Breast epithelium (tissue), 4 donors: ENCODE measurements around the gene SCRT2. TPM values are rescaled to one million over a fixed set of nuclear protein-coding genes. Genes with fewer than 3 reads are reported as not detected.

Experiments used
- DNase-seq, 2 donors: peaks; one replicate each; pipeline ENCODE4 v3.0.0-alpha.2; 2019; ENCODE audit warnings: low spot score in 2 of 2
- H3K27ac ChIP-seq, 2 donors: fragments of 200-600 bp; sonication (generic) in 1 of 2; one replicate each; pipeline ENCODE4 v1.5.1; 2016 to 2019; ENCODE audit warnings: mild to moderate bottlenecking in 1 of 2
- H3K27me3 ChIP-seq, 2 donors: fragments of 200-600 bp; sonication (generic) in 1 of 2; one replicate each; pipeline versions ENCODE4 v1.5.1 to v1.6.0; 2017 to 2019; ENCODE audit warnings: control low read depth in 1 of 2, mild to moderate bottlenecking in 1 of 2
- H3K36me3 ChIP-seq: fragments of 200-600 bp; one replicate; pipeline ENCODE4 v1.5.1; 2019
- H3K4me1 ChIP-seq, 2 donors: fragments of 200-600 bp; sonication (generic); one replicate each; pipeline ENCODE4 v1.5.1; 2016 to 2019; ENCODE audit warnings: control low read depth in 1 of 2
- H3K4me3 ChIP-seq, 3 donors: fragments of 200-600 bp; sonication (generic); 1 replicate in 2 of 3; 2 replicates in 1 of 3; pipeline ENCODE4 v1.5.1; 2016 to 2019; ENCODE audit warnings: mild to moderate bottlenecking in 3 of 3, moderate library complexity in 2 of 3
- H3K9me3 ChIP-seq, 2 donors: fragments of 200-600 bp; sonication (generic) in 1 of 2; one replicate each; pipeline ENCODE4 v1.5.1; 2016 to 2019; ENCODE audit warnings: control low read depth in 1 of 2
- CTCF ChIP-seq, 3 donors: fragments of 450-650 bp; IDR thresholded peaks; one replicate each; pipeline ENCODE4 v1.5.1; 2016 to 2017; ENCODE audit warnings: antibody characterized with exemption in 3 of 3, mild to moderate bottlenecking in 3 of 3, moderate library complexity in 3 of 3
- POLR2A ChIP-seq: fragments of 450-650 bp; IDR thresholded peaks from one replicate; pipeline ENCODE4 v1.6.1; 2016; ENCODE audit warnings: antibody characterized with exemption, mild to moderate bottlenecking, moderate library complexity
- POLR2AphosphoS5 ChIP-seq, 3 donors: sonication (generic); formaldehyde crosslinking; IDR thresholded peaks; one replicate each; pipeline ENCODE4 v1.6.1; 2017; ENCODE audit warnings: antibody characterized with exemption in 3 of 3
- intact Hi-C: fragments of 100-400 bp; cut with DNase I; formaldehyde crosslinking; loops from one replicate; pipeline ENCODE4 v1.15.1; 2023; ENCODE audit warnings: low total_unique reads
- total RNA-seq, 3 donors: library from RNA; depleted of rRNA; stranded (reverse); fragments of >200 nt; gene quantifications; one replicate each; pipeline ENCODE4 v1.1.0, GENCODE V29; 2016

Gene SCRT2
- total RNA-seq, 3 donors from 2014 or later = not detected

- Histone ChIP-seq H3K4me1 (no peaks in the 10 kb centered on the region), H3K27me3 (no peaks in the 10 kb centered on the region), H3K27ac (peak within 1 kb of the TSS; percentile 83 to 89), H3K4me3 (peak within 1 kb of the TSS; percentile 58 to 82 (median 72)), H3K36me3 (peaks cover 6% of the 10 kb centered on the region), H3K9me3 (peaks cover 0 to 5% of the 10 kb centered on the region in 2 donors)
- peak; percentile 78 to 82 for DNase-seq
- intact Hi-C loops = no loop called here
- peak in 1 of 3 donors; percentile 22 for TF ChIP-seq POLR2AphosphoS5 (IDR thresholded peaks at IDR 0.05)
- TF ChIP-seq POLR2A = no peak
- peak in 1 of 3 donors; percentile 56 for TF ChIP-seq CTCF (IDR thresholded peaks at IDR 0.05)
Measured at GRCh38 chr20:653110-653589, 22.5 kb downstream of the SCRT2 start, which contains the start of gene SRXN1. Gene SRXN1 (minus strand): TSS chr20:653200. CDS start chr20:653185, 15 bp downstream.

GRCh38 chr20:652615-653109 is 22.9 kb downstream of the SCRT2 start:
- intact Hi-C loops = no loop called here
- no peak for TF ChIP-seq CTCF (IDR thresholded peaks at IDR 0.05)
- no peak for TF ChIP-seq POLR2A
- no peak for TF ChIP-seq POLR2AphosphoS5 (IDR thresholded peaks at IDR 0.05)
- H3K36me3 ChIP-seq = peaks cover 10% of the 10 kb centered on the region
- no peaks in the 10 kb centered on the region for H3K27me3 ChIP-seq
- no peak for DNase-seq
- peak overlapping the region; percentile 83 to 89 for H3K27ac ChIP-seq
- no peaks in the 10 kb centered on the region for H3K4me1 ChIP-seq
- peaks cover 0 to 10% of the 10 kb centered on the region in 2 donors for H3K9me3 ChIP-seq
- H3K4me3 ChIP-seq = peak overlapping the region; percentile 58 to 82 (median 72)

- Histone ChIP-seq H3K36me3 (peaks cover 10% of the 10 kb centered on the region), H3K4me3 (peak overlapping the region; percentile 58 to 82 (median 72)), H3K9me3 (peaks cover 0 to 11% of the 10 kb centered on the region in 2 donors), H3K27ac (peak overlapping the region; percentile 83 to 89), H3K4me1 (no peaks in the 10 kb centered on the region), H3K27me3 (no peaks in the 10 kb centered on the region)
- TF ChIP-seq POLR2A (no peak), POLR2AphosphoS5 (IDR thresholded peaks at IDR 0.05) (no peak), CTCF (IDR thresholded peaks at IDR 0.05) (no peak)
- intact Hi-C loops = no loop called here
- no peak for DNase-seq
Measured at GRCh38 chr20:651713-652614, 23.6 kb downstream of the SCRT2 start.

- no peak overlapping the region for H3K4me3 ChIP-seq
- peaks cover 0 to 11% of the 10 kb centered on the region in 2 donors for H3K9me3 ChIP-seq
- H3K27ac ChIP-seq = no peak overlapping the region
- no peaks in the 10 kb centered on the region for H3K4me1 ChIP-seq
- no peaks in the 10 kb centered on the region for H3K27me3 ChIP-seq
- no peak for TF ChIP-seq POLR2A
- no peak for TF ChIP-seq CTCF (IDR thresholded peaks at IDR 0.05)
- intact Hi-C loops = no loop called here
- H3K36me3 ChIP-seq = peaks cover 10% of the 10 kb centered on the region
- DNase-seq = no peak
Measured at GRCh38 chr20:650954-651353, 24.6 kb downstream of the SCRT2 start.

- DNase-seq = no peak
- H3K4me1 ChIP-seq = no peaks in the 10 kb centered on the region
- no peak overlapping the region for H3K27ac ChIP-seq
Measured at GRCh38 chr20:650281-650680, 25.3 kb downstream of the SCRT2 start.

More at GRCh38 chr20:650281-650680, 25.3 kb downstream of the SCRT2 start:
- peaks cover 10% of the 10 kb centered on the region for H3K36me3 ChIP-seq
- H3K9me3 ChIP-seq = peaks cover 0 to 11% of the 10 kb centered on the region in 2 donors
- intact Hi-C loops = no loop called here
- H3K4me3 ChIP-seq = no peak overlapping the region
- TF ChIP-seq CTCF (IDR thresholded peaks at IDR 0.05) (no peak), POLR2AphosphoS5 (IDR thresholded peaks at IDR 0.05) (no peak), POLR2A (no peak)
- H3K27me3 ChIP-seq = no peaks in the 10 kb centered on the region
